Fibroblast of lung (primary cell): Measurements from ENCODE around the gene MRPS25. TPM values are rescaled to one million over a fixed set of nuclear protein-coding genes. Genes with fewer than 3 reads are reported as not detected.
A peak's percentile ranks its signal among the peaks of the same experiment; 100 is the strongest.

Experiments used
- DNase-seq, 2 donors: peaks; one replicate each; pipeline versions ENCODE4 v3.0.0 to v3.0.0-alpha.2; 2010; ENCODE audit warnings: low read depth in 2 of 2
- H2AFZ ChIP-seq: 2 replicates; pipeline ENCODE4 v1.5.1; 2012; ENCODE audit warnings: low read length, control low read depth, inconsistent platforms
- H3K27ac ChIP-seq: 2 replicates; pipeline ENCODE4 v1.5.1; 2011; ENCODE audit warnings: low read length, control low read depth; ENCODE audit not compliant: insufficient read depth
- H3K27me3 ChIP-seq: 2 replicates; pipeline ENCODE4 v1.5.1; 2011; ENCODE audit warnings: mild to moderate bottlenecking, low read length; ENCODE audit not compliant: control insufficient read depth, insufficient read depth
- H3K36me3 ChIP-seq: 2 replicates; pipeline ENCODE4 v1.5.1; 2011; ENCODE audit warnings: low read length; ENCODE audit not compliant: control insufficient read depth, insufficient read depth
- H3K4me1 ChIP-seq: 2 replicates; pipeline ENCODE4 v1.5.1; 2011; ENCODE audit warnings: low read length; ENCODE audit not compliant: control insufficient read depth, insufficient read depth; ENCODE audit errors: extremely low read depth
- H3K4me2 ChIP-seq: 2 replicates; pipeline ENCODE4 v1.5.1; 2011; ENCODE audit warnings: low read length, control low read depth; ENCODE audit not compliant: insufficient read depth; ENCODE audit errors: extremely low read depth
- H3K4me3 ChIP-seq, 4 experiments: fragments of 200-600 bp in 1 of 4; sonication (generic) in 1 of 4; replicated peaks in 1 of 4; 2 replicates each; pipeline ENCODE4 v1.5.1; 2011 to 2016; ENCODE audit warnings: low read length in 4 of 4, low read depth in 3 of 4, mild to moderate bottlenecking in 3 of 4, control low read depth in 2 of 4, inconsistent platforms in 1 of 4, mixed read lengths in 1 of 4; ENCODE audit not compliant: insufficient read depth in 1 of 4; ENCODE audit errors: control extremely low read depth in 1 of 4
- H3K79me2 ChIP-seq: 2 replicates; pipeline ENCODE4 v1.5.1; 2012; ENCODE audit warnings: mild to moderate bottlenecking, low read length, inconsistent platforms; ENCODE audit not compliant: control insufficient read depth, insufficient read depth
- H3K9ac ChIP-seq: 2 replicates; pipeline ENCODE4 v1.5.1; 2011; ENCODE audit warnings: mild to moderate bottlenecking, low read length, control low read depth; ENCODE audit not compliant: insufficient read depth
- H3K9me3 ChIP-seq: 2 replicates; pipeline ENCODE4 v1.5.1; 2012; ENCODE audit warnings: low read depth, low read length; ENCODE audit not compliant: control insufficient read depth, insufficient read depth
- H4K20me1 ChIP-seq: 2 replicates; pipeline ENCODE4 v1.5.1; 2011; ENCODE audit warnings: low read length; ENCODE audit not compliant: control insufficient read depth, insufficient read depth; ENCODE audit errors: extremely low read depth
- EZH2 ChIP-seq: IDR thresholded peaks from 2 replicates; pipeline ENCODE4 v1.5.1; 2012; ENCODE audit warnings: low read length, control low read depth, mild to moderate bottlenecking; ENCODE audit errors: missing control alignments
- polyA plus RNA-seq, 2 donors: library from polyadenylated mRNA; depleted of rRNA in 1 of 2; stranded (reverse) in 1 of 2; unstranded in 1 of 2; fragments of >200 nt; gene quantifications; 2 replicates each; pipeline ENCODE4 v1.2.1, GENCODE V29; 2011 to 2012; ENCODE audit warnings: missing spikeins in 1 of 2
- total RNA-seq: library from RNA; depleted of rRNA; stranded (reverse); fragments of >200 nt; gene quantifications from 2 replicates; pipeline ENCODE4 v1.2.1, GENCODE V29; 2014
- TF ChIP-seq, protein P1 (sequence below), 2 donors: IDR thresholded peaks in 1 of 2; conservative IDR thresholded peaks in 1 of 2; 1 replicate in 1 of 2; 2 replicates in 1 of 2; pipeline ENCODE4 v1.5.1; 2011 to 2012; ENCODE audit warnings: low read length in 2 of 2, control low read depth in 1 of 2, inconsistent platforms in 1 of 2, low read depth in 1 of 2, mild to moderate bottlenecking in 1 of 2

Gene MRPS25
- total and polyA plus RNA-seq, 2 donors (not counting 1 experiment from before 2014, with no cell fraction given) = 16.5 to 17.4 TPM

DNA sequence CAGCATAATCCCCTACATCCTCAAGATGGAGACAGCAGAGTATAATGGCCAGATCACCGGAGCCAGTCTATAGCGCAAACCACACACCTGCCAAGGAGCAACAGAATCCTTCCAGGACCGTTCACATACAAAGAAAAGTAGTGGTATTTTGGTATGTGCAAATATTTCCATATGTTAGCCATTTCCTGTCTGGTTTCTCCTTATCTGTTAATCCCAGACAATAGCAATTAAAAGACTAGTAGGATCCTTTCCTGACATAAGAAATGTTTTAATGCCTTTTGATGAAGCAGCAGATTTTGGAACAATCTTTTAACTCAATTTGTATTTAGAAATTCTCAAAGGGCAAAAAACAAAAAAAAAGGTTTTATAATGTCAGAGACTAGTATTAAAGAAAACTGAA is 22.2 kb downstream of the MRPS25 start:
- no peak overlapping the region for H3K4me3 ChIP-seq
- TF ChIP-seq EZH2 = no peak
- H3K4me2 ChIP-seq = no peak overlapping the region
- no peaks in the 10 kb centered on the region for H4K20me1 ChIP-seq
- peaks cover 16% of the 10 kb centered on the region for H3K36me3 ChIP-seq
- H3K27me3 ChIP-seq = no peaks in the 10 kb centered on the region
- no peak overlapping the region for H3K9ac ChIP-seq
- H3K27ac ChIP-seq = no peak overlapping the region
- no peaks in the 10 kb centered on the region for H3K79me2 ChIP-seq
- DNase-seq = peak in 1 of 2 donors; percentile 62
- no peaks in the 10 kb centered on the region for H3K9me3 ChIP-seq
- no peak overlapping the region for H2AFZ ChIP-seq
- peaks cover 2% of the 10 kb centered on the region for H3K4me1 ChIP-seq

DNA sequence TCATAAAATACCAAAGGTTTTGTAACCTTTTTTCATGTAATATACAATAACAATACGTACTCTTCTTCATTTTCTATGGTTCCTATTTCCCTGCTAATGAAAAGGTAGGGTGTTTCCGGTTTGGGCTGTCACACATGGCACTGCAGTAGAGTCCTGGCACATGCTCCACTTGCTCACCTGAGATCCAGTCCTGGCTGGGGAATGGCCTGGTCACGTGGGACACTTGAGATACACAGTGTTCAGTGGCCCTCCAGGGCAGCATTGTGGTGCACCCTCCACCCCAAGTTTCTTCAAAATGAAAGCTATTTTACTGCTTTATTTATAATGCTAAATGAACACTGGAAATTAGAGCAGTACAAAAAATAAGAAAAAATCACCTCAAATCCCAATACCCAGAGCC is 23.2 kb downstream of the MRPS25 start:
- TF ChIP-seq, protein P1, sequence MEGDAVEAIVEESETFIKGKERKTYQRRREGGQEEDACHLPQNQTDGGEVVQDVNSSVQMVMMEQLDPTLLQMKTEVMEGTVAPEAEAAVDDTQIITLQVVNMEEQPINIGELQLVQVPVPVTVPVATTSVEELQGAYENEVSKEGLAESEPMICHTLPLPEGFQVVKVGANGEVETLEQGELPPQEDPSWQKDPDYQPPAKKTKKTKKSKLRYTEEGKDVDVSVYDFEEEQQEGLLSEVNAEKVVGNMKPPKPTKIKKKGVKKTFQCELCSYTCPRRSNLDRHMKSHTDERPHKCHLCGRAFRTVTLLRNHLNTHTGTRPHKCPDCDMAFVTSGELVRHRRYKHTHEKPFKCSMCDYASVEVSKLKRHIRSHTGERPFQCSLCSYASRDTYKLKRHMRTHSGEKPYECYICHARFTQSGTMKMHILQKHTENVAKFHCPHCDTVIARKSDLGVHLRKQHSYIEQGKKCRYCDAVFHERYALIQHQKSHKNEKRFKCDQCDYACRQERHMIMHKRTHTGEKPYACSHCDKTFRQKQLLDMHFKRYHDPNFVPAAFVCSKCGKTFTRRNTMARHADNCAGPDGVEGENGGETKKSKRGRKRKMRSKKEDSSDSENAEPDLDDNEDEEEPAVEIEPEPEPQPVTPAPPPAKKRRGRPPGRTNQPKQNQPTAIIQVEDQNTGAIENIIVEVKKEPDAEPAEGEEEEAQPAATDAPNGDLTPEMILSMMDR (conservative IDR thresholded peaks at IDR 0.05 in 1 of 2, IDR thresholded peaks at IDR 0.05 in 1 of 2; ENCODE audit: low read depth in 1 of 2, low read length in 2 of 2) = no peak
- TF ChIP-seq EZH2 = no peak
- no peak for DNase-seq
- Histone ChIP-seq H3K27ac (no peak overlapping the region), H2AFZ (no peak overlapping the region), H3K27me3 (no peaks in the 10 kb centered on the region), H3K4me2 (no peak overlapping the region), H3K79me2 (no peaks in the 10 kb centered on the region), H3K4me1 (peaks cover 2% of the 10 kb centered on the region), H3K36me3 (peaks cover 14% of the 10 kb centered on the region), H3K9ac (no peak overlapping the region), H3K4me3 (no peak overlapping the region), H4K20me1 (no peaks in the 10 kb centered on the region), H3K9me3 (no peaks in the 10 kb centered on the region)

DNA sequence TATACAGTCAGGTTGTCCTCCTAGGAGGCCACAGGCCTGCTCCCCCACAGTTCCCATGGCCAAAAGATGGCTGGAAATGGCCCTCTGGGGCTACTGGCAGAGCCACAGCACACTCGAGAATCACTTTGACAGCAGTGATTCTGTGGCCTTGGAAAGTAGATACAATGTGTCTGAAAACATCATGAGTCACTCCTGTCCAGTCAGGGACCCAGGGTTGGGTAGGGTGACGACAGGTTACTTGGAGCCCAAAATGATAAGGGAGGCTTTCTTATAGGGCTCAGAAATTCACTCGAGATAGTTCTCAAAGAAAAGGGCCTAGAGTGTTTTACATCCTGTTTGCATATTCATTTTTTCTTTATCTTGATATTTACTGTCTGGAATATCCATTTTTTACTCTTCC is 24.3 kb downstream of the MRPS25 start:
- no peaks in the 10 kb centered on the region for H3K79me2 ChIP-seq
- TF ChIP-seq, protein P1 (conservative IDR thresholded peaks at IDR 0.05 in 1 of 2, IDR thresholded peaks at IDR 0.05 in 1 of 2; ENCODE audit: low read depth in 1 of 2, low read length in 2 of 2) = no peak
- TF ChIP-seq EZH2 = no peak
- no peaks in the 10 kb centered on the region for H3K27me3 ChIP-seq

More for the DNA sequence above, 24.3 kb downstream of the MRPS25 start:
- Histone ChIP-seq H3K36me3 (peaks cover 12% of the 10 kb centered on the region), H4K20me1 (no peaks in the 10 kb centered on the region), H3K4me2 (no peak overlapping the region), H3K9ac (peak overlapping the region; percentile 5), H3K4me1 (peaks cover 2% of the 10 kb centered on the region), H3K9me3 (no peaks in the 10 kb centered on the region), H3K27ac (no peak overlapping the region), H3K4me3 (no peak overlapping the region), H2AFZ (no peak overlapping the region)
- DNase-seq = peak in 1 of 2 donors; percentile 3
